ENCODE results near the gene MRTFB.
"Not testable (repeated sequence)": the region's sequence is repeated elsewhere in the genome, so short reads cannot be mapped to it uniquely, and the experiment has no call there.

Gene MRTFB

GRCh38 chr16:14140923-14141322, 69.8 kb downstream of the MRTFB start:
- no peak for DNase-seq

- DNase-seq: no peak
Measured at GRCh38 chr16:14146445-14146844, 75.3 kb downstream of the MRTFB start.

- no peak for DNase-seq
Measured at GRCh38 chr16:14148016-14148415, 76.9 kb downstream of the MRTFB start.

GRCh38 chr16:14148569-14148968, 77.5 kb downstream of the MRTFB start:
- DNase-seq: no peak

- no peak for DNase-seq
Measured at GRCh38 chr16:14150796-14151195, 79.7 kb downstream of the MRTFB start.

GRCh38 chr16:14151256-14152030, 80.3 kb downstream of the MRTFB start:
- no peak for DNase-seq

GRCh38 chr16:14155572-14156190, 84.6 kb downstream of the MRTFB start:
- DNase-seq: no peak

GRCh38 chr16:14164916-14165662, 94.0 kb downstream of the MRTFB start:
- no peak for DNase-seq

GRCh38 chr16:14168146-14168545, 97.0 kb downstream of the MRTFB start:
- DNase-seq: peak; percentile 45

- no peak for DNase-seq
Measured at GRCh38 chr16:14172200-14172809, 101.2 kb downstream of the MRTFB start.

GRCh38 chr16:14175086-14175485, 104.0 kb downstream of the MRTFB start:
- no peak for DNase-seq

- no peak for DNase-seq
Measured at GRCh38 chr16:14177704-14178103, 106.6 kb downstream of the MRTFB start.

- DNase-seq: no peak
Measured at GRCh38 chr16:14179116-14179515, 108.0 kb downstream of the MRTFB start.

- DNase-seq: no peak
Measured at GRCh38 chr16:14180481-14180944, 109.4 kb downstream of the MRTFB start.

- DNase-seq: no peak
Measured at GRCh38 chr16:14181371-14182050, 110.4 kb downstream of the MRTFB start.

GRCh38 chr16:14182999-14183398, 111.9 kb downstream of the MRTFB start:
- no peak for DNase-seq

- not testable (repeated sequence) for DNase-seq
Measured at GRCh38 chr16:14183962-14184361, 112.8 kb downstream of the MRTFB start.

GRCh38 chr16:14186007-14186794, 115.1 kb downstream of the MRTFB start:
- peak; percentile 7 for DNase-seq

- DNase-seq: no peak
Measured at GRCh38 chr16:14186795-14187221, 115.7 kb downstream of the MRTFB start.

- no peak for DNase-seq
Measured at GRCh38 chr16:14187517-14188338, 116.6 kb downstream of the MRTFB start.
